Lung (tissue), 12 donors: Measurements from ENCODE around the gene MACROH2A1. TPM values are rescaled to one million over a fixed set of nuclear protein-coding genes. Genes with fewer than 3 reads are reported as not detected.

Experiments used
- ATAC-seq: fragments of 200-7000 bp; cut with Tn5 transposase; one replicate; pipeline ENCODE4 v1.9.1; 2020; ENCODE audit warnings: moderate number of reproducible peaks; ENCODE audit not compliant: insufficient read depth, low FRiP score
- DNase-seq, 3 donors: peaks; one replicate each; pipeline ENCODE4 v3.0.0-alpha.2; 2013 to 2017
- H3K27ac ChIP-seq, 2 donors: one replicate each; pipeline ENCODE4 v1.5.1; 2013; ENCODE audit warnings: mild to moderate bottlenecking in 2 of 2, moderate library complexity in 2 of 2, control low read depth in 1 of 2, inconsistent platforms in 1 of 2, low read depth in 1 of 2, low read length in 1 of 2
- H3K27me3 ChIP-seq, 3 donors: one replicate each; pipeline ENCODE4 v1.5.1; 2013; ENCODE audit warnings: low read length in 2 of 3; ENCODE audit not compliant: control insufficient read depth in 3 of 3, insufficient read depth in 3 of 3
- H3K36me3 ChIP-seq, 4 donors: one replicate each; pipeline ENCODE4 v1.5.1; 2013; ENCODE audit warnings: low read length in 4 of 4, mild to moderate bottlenecking in 1 of 4, moderate library complexity in 1 of 4; ENCODE audit not compliant: control insufficient read depth in 4 of 4, insufficient read depth in 4 of 4
- H3K4me1 ChIP-seq, 5 donors: one replicate each; pipeline ENCODE4 v1.5.1; 2013; ENCODE audit warnings: low read length in 5 of 5, mild to moderate bottlenecking in 2 of 5, moderate library complexity in 1 of 5; ENCODE audit not compliant: control insufficient read depth in 5 of 5, insufficient read depth in 5 of 5
- H3K4me3 ChIP-seq: one replicate; pipeline ENCODE4 v1.5.1; 2013; ENCODE audit warnings: mild to moderate bottlenecking, control low read depth, moderate library complexity
- H3K9ac ChIP-seq, 2 donors: one replicate each; pipeline ENCODE4 v1.5.1; 2013; ENCODE audit warnings: low read length in 2 of 2, control low read depth in 1 of 2; ENCODE audit not compliant: insufficient read depth in 1 of 2
- H3K9me3 ChIP-seq, 4 donors: one replicate each; pipeline ENCODE4 v1.5.1; 2013; ENCODE audit warnings: low read length in 3 of 4, mild to moderate bottlenecking in 1 of 4, moderate library complexity in 1 of 4; ENCODE audit not compliant: control insufficient read depth in 4 of 4, insufficient read depth in 3 of 4
- WGBS, 2 donors: extraction: QIAGEN DNeasy Blood & Tissue Kit; methylation state at CpG; one replicate each; pipeline ENCODE4 v1.1.7; 2013; 5-methylcytosine and 5-hydroxymethylcytosine counted together
- polyA plus RNA-seq, 2 donors: library from polyadenylated mRNA; stranded (reverse); fragments of 200-250 nt; gene quantifications; one replicate each; pipeline ENCODE4 v1.2.1, GENCODE V29; 2013
- total RNA-seq, 2 donors: library from RNA; depleted of rRNA in 1 of 2; stranded (reverse); fragments of >200 nt in 1 of 2; gene quantifications; one replicate each; pipeline ENCODE4 v1.2.1, GENCODE V29; 2014 to 2021
- TF ChIP-seq, protein P1 (sequence below): IDR thresholded peaks from 2 replicates; pipeline ENCODE4 v1.5.1; 2012; ENCODE audit warnings: mild to moderate bottlenecking; ENCODE audit errors: control extremely low read depth, extremely low read depth
- donor health status: control.
- donor health status: control.
- donor health status: Bipolar disorder and iron deficiency.
- donor health status: healthy.
- donor health status: DM: yes; HTN: yes; CAD: no.

MACROH2A1 gene
- total and polyA plus RNA-seq, 4 donors: 149 to 334 (median 248) TPM

DNA sequence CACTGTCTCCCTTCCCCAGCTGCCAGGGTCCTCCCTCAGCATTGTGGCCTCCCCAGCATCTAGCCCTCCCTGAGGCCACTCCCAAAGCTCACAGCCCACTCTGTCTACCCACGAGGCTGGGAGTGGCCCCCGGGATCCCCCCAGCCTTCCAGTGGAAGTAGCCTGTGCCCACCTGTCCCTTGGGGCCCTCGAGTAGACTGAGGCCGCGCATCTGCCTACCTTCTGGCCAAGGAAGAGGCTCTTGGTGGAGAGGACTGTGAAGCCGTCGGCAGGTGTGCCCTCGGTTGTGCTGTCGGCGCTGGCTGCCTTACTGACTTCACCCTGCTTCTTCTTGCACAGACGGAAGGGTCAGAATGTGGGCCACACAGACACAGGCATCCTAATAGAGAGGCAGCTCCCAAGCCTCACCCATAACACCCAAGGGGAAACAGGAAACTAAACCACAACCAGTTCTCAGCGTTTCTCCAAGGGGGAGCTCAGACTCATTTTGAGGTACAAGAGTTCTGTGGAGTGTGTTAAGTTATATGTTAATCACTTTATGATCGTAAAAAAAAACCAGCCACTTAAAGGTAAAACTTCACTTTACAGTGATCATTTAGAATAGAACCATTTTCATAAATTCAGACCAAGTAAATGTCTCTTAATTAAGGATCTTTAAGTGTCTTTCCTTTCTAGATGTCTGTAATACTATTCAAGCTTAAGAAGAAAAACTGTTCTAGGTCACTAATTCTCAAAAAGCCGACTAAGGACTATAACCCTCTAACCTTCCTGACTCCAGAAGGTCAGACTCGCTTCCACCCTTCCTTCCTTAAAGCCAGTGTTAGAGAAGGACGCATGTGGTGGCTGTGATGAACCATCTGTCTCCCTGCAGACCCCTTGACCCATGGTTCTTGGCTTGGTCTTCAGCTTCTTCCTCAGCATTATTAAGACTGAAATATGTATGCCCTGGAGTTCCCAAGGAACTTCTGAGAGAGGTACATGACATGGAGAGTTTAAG, 38.5 kb downstream of the MACROH2A1 start:
- Histone ChIP-seq H3K9me3 (no peaks in the 10 kb centered on the region), H3K4me3 (no peak overlapping the region), H3K27me3 (no peaks in the 10 kb centered on the region), H3K9ac (no peak overlapping the region), H3K27ac (peak overlapping the region in 1 of 2 donors; percentile 4), H3K4me1 (peaks cover 5 to 39% (median 14%) of the 10 kb centered on the region in 5 donors), H3K36me3 (peaks cover 0 to 25% (median 19%) of the 10 kb centered on the region in 4 donors)
- ATAC-seq (no peak), DNase-seq (peak in 1 of 3 donors; percentile 14)
- TF ChIP-seq, protein P1, sequence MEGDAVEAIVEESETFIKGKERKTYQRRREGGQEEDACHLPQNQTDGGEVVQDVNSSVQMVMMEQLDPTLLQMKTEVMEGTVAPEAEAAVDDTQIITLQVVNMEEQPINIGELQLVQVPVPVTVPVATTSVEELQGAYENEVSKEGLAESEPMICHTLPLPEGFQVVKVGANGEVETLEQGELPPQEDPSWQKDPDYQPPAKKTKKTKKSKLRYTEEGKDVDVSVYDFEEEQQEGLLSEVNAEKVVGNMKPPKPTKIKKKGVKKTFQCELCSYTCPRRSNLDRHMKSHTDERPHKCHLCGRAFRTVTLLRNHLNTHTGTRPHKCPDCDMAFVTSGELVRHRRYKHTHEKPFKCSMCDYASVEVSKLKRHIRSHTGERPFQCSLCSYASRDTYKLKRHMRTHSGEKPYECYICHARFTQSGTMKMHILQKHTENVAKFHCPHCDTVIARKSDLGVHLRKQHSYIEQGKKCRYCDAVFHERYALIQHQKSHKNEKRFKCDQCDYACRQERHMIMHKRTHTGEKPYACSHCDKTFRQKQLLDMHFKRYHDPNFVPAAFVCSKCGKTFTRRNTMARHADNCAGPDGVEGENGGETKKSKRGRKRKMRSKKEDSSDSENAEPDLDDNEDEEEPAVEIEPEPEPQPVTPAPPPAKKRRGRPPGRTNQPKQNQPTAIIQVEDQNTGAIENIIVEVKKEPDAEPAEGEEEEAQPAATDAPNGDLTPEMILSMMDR: no peak
- WGBS, 2 donors: 58 to 72% methylated on average over 16 of the region's 16 CpGs

DNA sequence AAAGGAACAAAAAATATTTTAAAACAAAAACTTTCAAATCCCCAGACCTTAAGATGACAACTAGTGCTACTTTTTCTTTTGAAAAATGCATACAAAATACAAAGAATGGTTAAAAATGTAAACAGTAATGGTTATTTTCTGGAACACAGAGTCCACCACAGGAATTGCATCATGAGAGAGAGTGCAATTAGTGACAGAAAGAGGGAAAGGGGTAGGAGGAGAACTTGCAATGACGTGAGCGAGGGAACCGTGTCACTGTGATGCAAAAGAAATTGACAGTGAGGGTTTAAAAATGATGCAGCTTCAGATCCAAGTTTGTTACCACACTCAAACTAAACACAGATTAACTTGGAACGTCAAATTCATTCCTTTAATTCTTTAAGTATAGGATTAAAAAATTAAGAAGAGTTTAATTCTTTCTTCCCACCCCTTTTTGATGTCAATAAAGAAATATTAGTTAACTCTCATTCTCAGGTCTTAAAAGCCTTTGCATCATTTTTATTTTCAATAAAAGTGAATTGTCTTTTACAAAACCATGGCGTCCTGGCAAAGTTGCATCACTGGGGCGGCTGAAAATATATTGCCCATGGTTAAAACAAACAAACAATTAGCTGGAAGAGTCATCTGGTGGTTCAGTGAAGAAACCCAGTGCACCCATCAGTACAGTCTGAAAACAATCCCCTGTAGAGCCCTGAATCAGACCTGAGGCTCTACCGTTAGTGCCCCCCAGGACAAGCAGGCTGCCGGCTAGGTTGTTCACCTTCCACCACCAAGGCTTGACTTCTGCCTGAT, 39.5 kb downstream of the MACROH2A1 start:
- Histone ChIP-seq H3K27me3 (no peaks in the 10 kb centered on the region), H3K9ac (no peak overlapping the region), H3K27ac (no peak overlapping the region), H3K9me3 (no peaks in the 10 kb centered on the region), H3K36me3 (peaks cover 0 to 21% (median 19%) of the 10 kb centered on the region in 4 donors), H3K4me1 (peaks cover 5 to 44% (median 19%) of the 10 kb centered on the region in 5 donors), H3K4me3 (no peak overlapping the region)
- no peak for DNase-seq
- ATAC-seq: no peak
- TF ChIP-seq, protein P1: no peak
- WGBS, 2 donors: 66 to 84% methylated on average over 8 of the region's 8 CpGs

DNA sequence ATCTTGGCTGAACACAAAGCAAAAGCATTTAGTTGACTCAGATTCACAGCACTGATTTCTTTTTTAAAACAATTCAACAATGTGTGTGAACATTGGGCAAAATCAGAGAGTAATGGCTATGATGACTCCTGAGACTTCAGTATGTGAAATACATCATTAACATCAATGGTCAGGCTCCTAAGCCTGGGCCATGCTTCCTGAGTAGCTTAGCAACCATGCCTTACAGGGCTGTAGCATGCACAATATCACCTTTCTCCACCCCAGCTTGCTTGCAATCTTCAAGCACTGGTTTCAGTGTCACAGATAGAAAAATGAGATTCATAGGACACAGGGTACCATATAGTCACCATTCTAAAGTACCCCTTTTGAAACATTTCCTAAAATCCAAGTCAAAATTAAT, 41.3 kb downstream of the MACROH2A1 start:
- TF ChIP-seq, protein P1: no peak
- no peaks in the 10 kb centered on the region for H3K27me3 ChIP-seq
- H3K36me3 ChIP-seq: peaks cover 0 to 34% (median 18%) of the 10 kb centered on the region in 4 donors
- no peak overlapping the region for H3K27ac ChIP-seq
- H3K4me3 ChIP-seq: no peak overlapping the region
- DNase-seq (no peak), ATAC-seq (no peak)
- no peaks in the 10 kb centered on the region for H3K9me3 ChIP-seq
- peaks cover 5 to 50% (median 27%) of the 10 kb centered on the region in 5 donors for H3K4me1 ChIP-seq
- no peak overlapping the region for H3K9ac ChIP-seq
